ENCODE results near the gene SZRD1. TPM values are rescaled to one million over a fixed set of nuclear protein-coding genes. Genes with fewer than 3 reads are reported as not detected.

Gene SZRD1
- total RNA-seq, 1 donor from 2014 or later, result 5.1 TPM

DNA sequence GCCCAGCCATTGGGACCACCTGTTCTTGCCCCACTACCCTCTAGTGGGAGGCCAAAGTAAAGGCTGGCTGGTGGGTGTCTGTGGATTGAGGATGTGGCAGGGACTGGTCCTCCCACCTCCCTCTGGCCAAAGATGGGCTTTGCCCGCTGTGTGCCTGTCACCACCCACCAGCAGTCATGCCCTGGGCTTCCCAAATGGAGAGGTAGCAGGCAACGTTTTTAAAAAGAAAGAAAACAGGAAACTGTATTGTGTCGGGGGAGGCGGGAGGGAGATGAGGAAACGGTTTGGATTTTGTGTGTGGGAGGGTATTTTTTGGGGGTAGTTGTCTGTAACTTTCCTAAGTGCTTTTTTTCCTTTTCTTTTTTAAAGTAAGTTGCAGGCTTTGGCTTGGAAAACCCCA, 30.1 kb downstream of the SZRD1 start:
- DNase-seq, result no peak

DNA sequence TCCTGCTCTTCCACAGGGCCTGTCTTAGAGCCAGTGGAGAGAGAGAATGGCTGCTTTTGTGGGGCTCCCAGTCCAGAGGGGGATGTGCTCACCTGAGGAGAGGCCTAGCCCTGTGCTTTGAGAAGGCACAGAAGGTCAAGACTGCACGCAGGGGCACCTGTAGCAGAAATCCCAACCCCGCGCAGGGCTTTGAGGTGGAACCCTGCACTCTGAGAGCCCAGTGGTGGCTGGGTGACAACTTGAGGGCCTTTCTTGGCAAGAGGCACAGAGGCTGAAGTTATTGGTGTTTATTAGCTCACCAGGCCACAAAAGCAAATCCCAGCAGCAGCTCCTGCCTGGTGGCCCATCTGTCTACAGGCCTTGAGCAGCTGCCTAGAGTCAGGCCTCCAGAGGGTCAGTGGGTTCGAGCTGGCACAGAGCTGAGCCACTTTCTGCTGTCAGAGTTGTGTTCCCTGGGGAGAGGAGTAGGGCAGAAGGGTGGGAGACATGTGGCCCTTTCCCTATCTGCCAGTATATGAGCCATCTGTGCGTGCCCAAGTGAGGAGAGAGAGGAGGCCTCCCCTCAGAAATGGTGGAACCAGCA, 31.4 kb downstream of the SZRD1 start:
- no peak for DNase-seq

DNA sequence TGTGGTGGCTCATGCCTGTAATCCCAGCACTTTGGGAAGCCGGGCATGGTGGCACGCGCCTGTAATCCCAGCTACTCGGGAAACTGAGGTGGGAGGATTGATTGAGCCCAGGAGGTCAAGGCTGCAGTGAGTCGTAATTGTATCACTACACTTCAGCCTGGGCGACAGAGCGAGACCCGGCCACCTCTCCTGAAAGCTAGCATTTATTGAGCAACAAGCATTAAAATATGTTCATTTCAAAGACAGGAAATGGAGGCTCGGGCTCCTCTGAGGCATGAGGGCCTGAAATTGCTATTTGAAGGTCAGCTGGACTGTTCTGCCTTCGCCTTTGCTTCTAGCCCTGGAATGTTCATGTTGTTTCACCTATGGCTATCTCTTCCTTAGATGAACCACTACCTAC, 35.7 kb downstream of the SZRD1 start:
- no peak for DNase-seq

DNA sequence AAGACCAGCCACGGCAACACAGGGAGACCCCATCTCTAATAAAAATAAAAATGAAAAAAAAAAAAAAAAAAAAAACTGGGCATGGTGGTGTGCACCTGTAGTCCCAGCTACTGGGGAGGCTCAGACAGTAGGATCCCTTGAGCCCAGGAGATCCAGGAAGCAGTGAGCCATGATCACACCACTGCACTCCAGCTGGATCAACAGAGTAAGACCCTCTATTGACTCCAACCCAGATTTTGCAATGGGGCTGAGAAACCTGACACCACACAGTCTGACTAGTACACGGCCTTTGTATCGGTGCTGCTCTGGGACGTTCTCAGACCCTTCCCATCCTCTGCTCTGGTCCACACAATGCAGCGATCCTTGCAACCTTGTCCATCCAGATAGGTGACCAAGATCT, 38.4 kb downstream of the SZRD1 start:
- DNase-seq, result no peak

DNA sequence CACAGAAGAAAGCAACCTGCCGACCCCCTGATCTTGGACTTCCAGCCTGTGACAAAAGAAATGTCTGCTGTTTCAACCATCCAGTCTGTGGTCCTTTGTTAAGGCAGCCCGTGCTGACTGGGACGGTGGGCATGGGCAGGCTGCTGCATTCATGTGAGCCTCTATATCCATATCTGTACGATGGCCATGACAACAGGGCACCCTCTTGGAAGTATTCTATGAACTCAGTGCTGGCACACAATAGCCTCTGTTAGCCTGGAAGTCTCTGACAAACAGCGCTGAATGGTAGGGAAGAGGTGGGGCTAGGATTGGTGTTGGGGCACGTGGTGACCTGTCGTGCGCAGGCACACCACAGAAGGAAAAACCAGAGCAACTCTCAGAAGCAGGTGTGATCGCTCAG, 39.8 kb downstream of the SZRD1 start:
- no peak for DNase-seq

GRCh38 chr1:16409536-16410152, 42.6 kb downstream of the SZRD1 start:
- no peak for DNase-seq

- no peak for DNase-seq
Observed at GRCh38 chr1:16410803-16411202, 43.8 kb downstream of the SZRD1 start.

- no peak for DNase-seq
Observed at GRCh38 chr1:16413191-16413590, 46.1 kb downstream of the SZRD1 start.

DNA sequence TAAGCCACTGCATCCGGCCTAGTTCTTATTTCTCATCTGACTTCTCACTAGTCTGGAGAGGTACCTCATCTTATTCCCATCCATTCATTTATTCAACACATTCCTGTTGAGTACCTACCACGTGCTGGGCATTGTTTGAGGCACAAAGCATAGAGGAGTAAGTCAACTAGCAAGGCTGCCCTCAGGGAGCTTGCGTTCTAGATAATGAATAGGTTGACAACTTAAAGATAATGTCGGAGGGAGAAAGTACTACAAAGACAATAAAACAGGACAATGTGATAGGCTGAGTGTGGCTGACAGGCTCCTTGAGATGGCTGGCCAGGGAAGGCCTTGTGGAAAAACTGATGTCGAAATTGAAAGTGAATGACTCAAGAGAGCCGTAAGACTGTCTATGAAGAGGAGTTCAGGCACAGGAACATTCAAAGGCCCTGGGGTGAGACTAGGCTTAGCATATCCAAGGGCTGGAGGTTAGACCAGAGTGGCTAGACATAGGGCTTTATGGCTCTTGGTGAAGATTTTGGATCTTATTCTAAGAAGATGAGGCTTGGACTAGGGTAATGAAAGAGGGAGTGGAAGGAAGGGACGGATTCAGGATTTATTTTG, 51.9 kb downstream of the SZRD1 start:
- no peak for DNase-seq

- no peak for DNase-seq
Observed at GRCh38 chr1:16420424-16421118, 53.5 kb downstream of the SZRD1 start.

DNA sequence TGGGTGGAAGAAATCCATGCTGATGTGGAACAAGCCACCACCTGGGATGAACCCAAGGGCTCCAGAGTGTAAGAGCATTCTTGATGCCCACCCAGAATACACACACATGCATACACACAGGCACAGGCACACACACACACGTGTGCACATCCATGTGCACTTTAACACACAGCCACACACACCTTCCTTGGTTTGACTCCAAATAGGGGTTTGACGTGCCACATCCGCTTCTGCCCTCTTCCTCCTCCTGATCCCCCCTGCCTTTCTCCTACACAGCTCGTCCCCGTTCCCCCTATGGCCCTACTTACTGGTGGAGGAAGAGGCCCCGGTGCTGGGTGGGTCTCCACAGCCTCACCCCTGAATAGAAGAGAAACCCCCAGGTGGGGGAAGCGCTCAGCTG, 54.2 kb downstream of the SZRD1 start:
- no peak for DNase-seq

GRCh38 chr1:16422041-16422440, 55.0 kb downstream of the SZRD1 start:
- no peak for DNase-seq

- DNase-seq, result no peak
Observed at GRCh38 chr1:16425125-16426025, 58.3 kb downstream of the SZRD1 start.

DNA sequence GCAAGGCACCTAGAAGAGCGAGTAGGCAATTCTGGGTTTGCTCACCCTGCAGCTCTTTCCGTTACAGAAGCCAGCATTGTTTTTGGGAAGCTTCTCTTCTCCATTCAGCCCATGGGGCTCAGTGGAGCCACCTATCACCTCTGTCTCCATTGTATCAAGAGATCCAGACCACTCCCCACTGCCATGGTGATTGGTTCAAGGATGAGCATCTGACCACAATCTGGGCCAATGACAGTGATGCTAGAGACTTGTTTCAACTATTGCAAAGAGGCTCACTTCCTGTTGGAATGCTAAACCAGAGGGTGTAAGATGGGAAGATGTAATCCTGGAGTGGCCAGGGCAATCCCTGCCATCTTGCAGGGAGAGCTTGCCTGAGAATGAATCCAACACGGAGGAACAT, 63.6 kb downstream of the SZRD1 start:
- no peak for DNase-seq

DNA sequence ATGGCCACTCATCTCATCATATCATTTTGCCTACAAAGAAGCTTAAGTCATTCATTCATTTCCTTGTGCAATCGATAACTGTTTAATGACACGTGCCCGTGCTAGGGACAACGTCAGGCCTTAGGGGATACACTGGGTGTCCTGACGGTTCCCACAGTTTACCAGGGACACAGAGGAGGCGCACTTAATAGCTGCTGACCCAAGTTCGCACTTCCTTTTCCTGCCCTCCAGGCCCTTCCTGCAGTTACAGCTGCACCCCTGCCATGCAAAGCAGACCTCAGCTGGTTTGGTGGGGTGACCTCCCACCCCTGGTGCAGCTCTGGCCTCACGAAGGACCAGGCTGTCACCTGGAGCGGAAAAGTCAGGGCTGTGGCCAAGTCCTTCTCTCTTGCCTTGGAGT, 66.0 kb downstream of the SZRD1 start:
- no peak for DNase-seq

- no peak for DNase-seq
Observed at GRCh38 chr1:16434007-16434406, 67.0 kb downstream of the SZRD1 start.

GRCh38 chr1:16434501-16434900, 67.5 kb downstream of the SZRD1 start:
- no peak for DNase-seq

DNA sequence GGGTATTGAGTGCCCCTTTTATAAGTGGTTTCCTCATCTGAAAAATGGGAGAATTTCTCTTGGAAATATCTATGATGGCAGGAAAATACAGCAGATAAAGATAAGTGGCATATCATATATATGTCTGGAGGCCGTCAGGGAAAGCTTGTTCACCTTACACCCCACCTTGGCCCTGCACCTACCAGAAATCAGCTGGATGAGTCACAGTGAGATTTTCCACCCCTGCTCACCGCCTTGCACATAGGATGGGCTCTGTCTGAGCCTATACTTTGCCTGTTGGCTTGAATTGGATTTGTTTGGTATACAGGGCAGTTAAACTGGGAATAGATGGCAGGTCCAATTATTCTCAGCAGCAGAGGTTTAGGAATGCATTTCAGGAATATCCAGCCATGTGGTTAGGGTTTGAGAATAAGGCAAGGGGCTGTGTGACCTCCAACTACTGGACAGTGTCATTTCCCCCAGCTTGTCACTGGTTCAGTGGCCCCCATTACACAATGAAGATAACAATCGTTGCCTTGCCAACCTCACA, 70.0 kb downstream of the SZRD1 start, which contains the start of gene SPATA21:
TSS of gene SPATA21 (minus strand) at position 479 of the 529 bp plus-strand sequence. CDS start 6,053 bp downstream, outside the sequence.
- no peak for DNase-seq

DNA sequence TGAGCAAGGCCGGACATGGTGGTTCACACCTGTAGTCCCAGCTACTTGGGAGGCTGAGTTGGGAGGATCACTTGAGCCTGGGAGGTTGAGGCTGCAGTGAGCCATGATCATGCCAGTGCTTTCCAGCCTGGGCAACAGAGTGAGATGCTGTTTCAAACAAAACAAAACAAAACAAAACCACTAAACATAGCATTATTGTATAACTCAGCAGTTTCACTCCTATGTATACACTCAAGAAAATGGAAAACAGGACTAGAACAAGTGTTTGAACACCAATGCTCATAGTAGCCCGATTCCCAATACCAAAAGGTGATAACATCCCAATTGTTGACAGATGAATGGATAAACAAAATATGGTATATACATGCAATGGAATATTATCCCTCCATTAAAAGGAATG, 71.5 kb downstream of the SZRD1 start:
- DNase-seq, result no peak

- DNase-seq, result no peak
Observed at GRCh38 chr1:16438924-16439323, 71.9 kb downstream of the SZRD1 start.

DNA sequence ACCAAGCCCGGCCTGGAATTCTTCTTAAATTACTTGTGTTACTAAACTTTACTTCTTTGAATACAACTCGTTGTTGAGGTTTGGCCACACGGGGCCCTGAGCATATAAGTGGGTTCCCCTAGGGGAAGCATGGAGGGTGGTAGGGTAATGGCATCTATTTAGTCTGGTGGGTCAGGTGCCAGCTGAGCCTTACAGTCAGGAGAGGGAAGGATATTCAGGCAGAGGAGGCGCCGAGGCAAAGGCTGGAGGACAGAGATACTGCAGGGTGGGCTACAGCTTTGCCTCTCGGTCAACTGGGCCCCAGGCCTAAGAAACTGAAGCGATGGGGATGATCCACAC, 73.1 kb downstream of the SZRD1 start:
- DNase-seq, result no peak

Data from occipital lobe (tissue), 2 donors.